K562 (cell line): ENCODE data around the gene ARHGAP15. TPM values are rescaled to one million over a fixed set of nuclear protein-coding genes. Genes with fewer than 3 reads are reported as not detected.

Source experiments
- ATAC-seq: fragments of 200-7000 bp; cut with Tn5 transposase; 3 replicates; pipeline ENCODE4 v1.9.1; 2020; ENCODE audit warnings: moderate library complexity
- BruUV-seq: library from RNA; stranded (reverse); fragments of 400-500 nt; replicated peaks from 2 replicates; lab custom pipeline; 2021; lab: Mats Ljungman, UMichigan
- CTCF ChIA-PET: fragments of 300-600 bp; formaldehyde crosslinking; extraction: SDS; loops from one replicate; lab custom pipeline; 2021; ENCODE audit warnings: low intra/inter-chr PET ratio; lab: Yijun Ruan, JAX
- POLR2A ChIA-PET: fragments of 300-600, 350-650 bp; sonication (Branson Sonifier 250); formaldehyde crosslinking; extraction: SDS; loops from one replicate; lab custom pipeline; 2021; ENCODE audit warnings: antibody characterized with exemption, inconsistent platforms; lab: Yijun Ruan, JAX
- DNase-seq, 4 experiments: peaks; one replicate each; pipeline versions ENCODE4 v3.0.0 to v3.0.0-alpha.2; 2011 to 2018; ENCODE audit warnings: low spot score in 3 of 4, mixed read lengths in 3 of 4; ENCODE audit errors: extremely low read depth in 1 of 4
- FAIRE-seq: peaks from 2 replicates; lab custom pipeline; 2011; peaks lifted over from hg19 to GRCh38; lab: Jason Lieb, UNC
- H2AFZ ChIP-seq: 2 replicates; pipeline ENCODE4 v1.6.0; 2011; ENCODE audit warnings: low read depth, low read length, control low read depth, inconsistent platforms
- H3K27ac ChIP-seq: fragments of 200-600 bp; 3 replicates; pipeline ENCODE4 v1.8.0; 2011; ENCODE audit warnings: low read depth, mild to moderate bottlenecking, control low read depth, inconsistent platforms, low read length, moderate library complexity, mixed read lengths; ENCODE audit errors: extremely low read depth
- H3K27me3 ChIP-seq, 2 experiments: fragments of 300-600 bp in 1 of 2; 2 replicates in 1 of 2; 3 replicates in 1 of 2; pipeline versions ENCODE4 v1.6.0 to v1.8.0; 2011; ENCODE audit warnings: inconsistent platforms in 2 of 2, low read length in 2 of 2, mild to moderate bottlenecking in 1 of 2, mixed read lengths in 1 of 2, moderate library complexity in 1 of 2; ENCODE audit not compliant: control insufficient read depth in 2 of 2, insufficient read depth in 2 of 2
- H3K36me3 ChIP-seq: fragments of 300-600 bp; 3 replicates; pipeline ENCODE4 v1.8.0; 2011; ENCODE audit warnings: mild to moderate bottlenecking, low read length, inconsistent platforms; ENCODE audit not compliant: control insufficient read depth, insufficient read depth
- H3K4me1 ChIP-seq, 2 experiments: fragments of 200-600 bp in 1 of 2; replicated peaks in 1 of 2; 2 replicates in 1 of 2; 3 replicates in 1 of 2; pipeline versions ENCODE4 v1.5.1 to v1.8.0; 2011; ENCODE audit warnings: inconsistent platforms in 2 of 2, low read length in 2 of 2, mild to moderate bottlenecking in 1 of 2, mixed read lengths in 1 of 2, moderate library complexity in 1 of 2; ENCODE audit not compliant: control insufficient read depth in 2 of 2, insufficient read depth in 2 of 2
- H3K4me2 ChIP-seq: 2 replicates; pipeline ENCODE4 v1.6.1; 2011; ENCODE audit warnings: low read length, control low read depth, inconsistent platforms, mixed read lengths; ENCODE audit not compliant: insufficient read depth
- H3K4me3 ChIP-seq: fragments of 200-600 bp; sonication (generic), shearing (Covaris generic); 2 replicates; pipeline ENCODE4 v1.5.1; 2016; ENCODE audit warnings: control low read depth, inconsistent platforms
- H3K79me2 ChIP-seq: fragments of 200-600 bp; 3 replicates; pipeline ENCODE4 v1.8.0; 2011; ENCODE audit warnings: low read length, inconsistent platforms; ENCODE audit not compliant: control insufficient read depth, insufficient read depth
- H3K9ac ChIP-seq, 2 experiments: 2 replicates each; pipeline versions ENCODE4 v1.6.0 to v1.6.1; 2011; ENCODE audit warnings: low read depth in 2 of 2, low read length in 2 of 2, control low read depth in 1 of 2, inconsistent platforms in 1 of 2, mild to moderate bottlenecking in 1 of 2, mixed read lengths in 1 of 2; ENCODE audit not compliant: insufficient read depth in 1 of 2
- H3K9me1 ChIP-seq: one replicate; pipeline ENCODE4 v1.6.0; 2011; ENCODE audit warnings: inconsistent platforms, mild to moderate bottlenecking, low read length, moderate library complexity; ENCODE audit not compliant: control insufficient read depth, insufficient read depth
- H3K9me3 ChIP-seq: replicated peaks from 2 replicates; pipeline ENCODE4 v1.5.1; 2011; ENCODE audit warnings: low read depth, low read length, inconsistent platforms; ENCODE audit not compliant: control insufficient read depth, insufficient read depth
- H4K20me1 ChIP-seq: replicated peaks from 2 replicates; pipeline ENCODE4 v1.6.1; 2011; ENCODE audit warnings: low read length, inconsistent platforms, mixed read lengths; ENCODE audit not compliant: control insufficient read depth, insufficient read depth
- CTCF ChIP-seq, 3 experiments: IDR thresholded peaks in 2 of 3; conservative IDR thresholded peaks in 1 of 3; 2 replicates each; pipeline ENCODE4 v1.5.1; 2011 to 2012; ENCODE audit warnings: low read length in 3 of 3, mild to moderate bottlenecking in 3 of 3, control low read depth in 2 of 3, improper control_type of control experiment in 1 of 3, inconsistent platforms in 1 of 3, low read depth in 1 of 3, mixed read lengths in 1 of 3, moderate library complexity in 1 of 3; ENCODE audit not compliant: insufficient read depth in 2 of 3
- E2F3 ChIP-seq: fragments of 250-450 bp; sonication (Bioruptor Pico); IDR thresholded peaks from 2 replicates; pipeline ENCODE4 v1.4.0; 2020; ENCODE audit warnings: mild to moderate bottlenecking
- MIER1 ChIP-seq: fragments of 450-650 bp; IDR thresholded peaks from 2 replicates; pipeline ENCODE4 v1.6.1; 2016; ENCODE audit warnings: antibody characterized with exemption, mild to moderate bottlenecking, low read depth
- PPARD ChIP-seq: fragments of 250-450 bp; sonication (Bioruptor Pico); IDR thresholded peaks from 2 replicates; pipeline ENCODE4 v1.8.0; 2022; ENCODE audit warnings: inconsistent platforms, mild to moderate bottlenecking, moderate library complexity
- RREB1 ChIP-seq: fragments of 250-450 bp; sonication (Bioruptor Pico); IDR thresholded peaks from 2 replicates; pipeline ENCODE4 v1.4.0; 2020
- ZNF165 ChIP-seq: fragments of 250-450 bp; sonication (Bioruptor Pico); IDR thresholded peaks from 2 replicates; pipeline ENCODE4 v1.4.0; 2020; ENCODE audit warnings: borderline replicate concordance
- WGBS: fragments of 100-300 bp; shearing (Covaris generic); methylation state at CpG from one replicate; pipeline ENCODE4 v1.1.6; 2016; ENCODE audit warnings: low coverage, mixed read lengths; ENCODE audit not compliant: insufficient coverage; ENCODE audit errors: missing lambda C conversion rate; 5-methylcytosine and 5-hydroxymethylcytosine counted together
- in situ Hi-C: fragments of 300-500 bp; cut with MboI; formaldehyde crosslinking; loops from 4 replicates; pipeline ENCODE4 v1.15.0; 2018; ENCODE audit warnings: inconsistent platforms, mixed read lengths
- intact Hi-C: fragments of 100-400 bp; cut with micrococcal nuclease; formaldehyde crosslinking; loops from 2 replicates; pipeline ENCODE4 v1.14.2; 2022
- polyA plus RNA-seq, 8 experiments: library from polyadenylated mRNA; depleted of rRNA in 4 of 8; stranded (reverse) in 5 of 8; unstranded in 3 of 8; fragments of >200 nt; fragmentation: Nextera tagmentation in 2 of 8; fragmentation: Illumina TruSeq in 1 of 8; extraction: Ambion mirVana in 2 of 8; extraction: Trizol in 1 of 8; gene quantifications; 2 replicates each; pipeline versions ENCODE4 v1.2.1 to v1.2.3, GENCODE V29; 2011 to 2014; ENCODE audit warnings: inconsistent platforms in 1 of 8, missing spikeins in 1 of 8
- total RNA-seq, 7 experiments: library from RNA; depleted of rRNA in 6 of 7; stranded (reverse); fragments of >200 nt in 6 of 7; fragmentation: Illumina TruSeq in 2 of 7; extraction: Trizol in 2 of 7; gene quantifications; 2 replicates each; pipeline versions ENCODE4 v1.2.1 to v1.2.3, GENCODE V29; 2011 to 2021; ENCODE audit warnings: low replicate concordance in 1 of 7

Gene ARHGAP15
- total and polyA plus RNA-seq, 9 of the 15 experiments (the other 6 are each of a cell fraction or from before 2014, with no cell fraction given): 1.5 to 17.9 (median 7.9) TPM

- TF ChIP-seq RREB1 (CRISPR knock-in tag) (no peak), MIER1 (no peak)
Measured at GRCh38 chr2:143204062-143204461, 74.8 kb downstream of the ARHGAP15 start (continued).

GRCh38 chr2:143205106-143205764 lies 76.0 kb downstream of the ARHGAP15 start:
- H3K27me3 ChIP-seq: no peaks in the 10 kb centered on the region
- no peaks in the 10 kb centered on the region for H3K36me3 ChIP-seq
- peak in 1 of 4 experiments; percentile 6 for DNase-seq
- H3K4me3 ChIP-seq: no peak overlapping the region
- ChIA-PET CTCF (interaction anchor here (0.6 to 0.7 kb wide), 2 partner anchors 866 to 1833 kb away, joined by 3 to 5 read pairs; no protein-coding TSS in a partner anchor), POLR2A (interaction anchor here (1.1 kb wide), 1 partner anchor 18 kb away, joined by 3 read pairs; no protein-coding TSS in a partner anchor)
- no peaks in the 10 kb centered on the region for H4K20me1 ChIP-seq
- peak; percentile 57 for FAIRE-seq
- H3K9me1 ChIP-seq: no peaks in the 10 kb centered on the region
- intact Hi-C loops: no loop called here
- H3K9me3 ChIP-seq: no peaks in the 10 kb centered on the region
- no peak overlapping the region for H2AFZ ChIP-seq
- H3K9ac ChIP-seq: no peak overlapping the region
- H3K4me1 ChIP-seq: no peaks in the 10 kb centered on the region
- in situ Hi-C loops: no loop called here
- no peaks in the 10 kb centered on the region for H3K79me2 ChIP-seq
- WGBS: 11% methylated on average over 1 of the region's 1 CpG
- no peak overlapping the region for H3K4me2 ChIP-seq
- H3K27ac ChIP-seq: no peak overlapping the region
- no TSS peak for BruUV-seq
- TF ChIP-seq E2F3 (CRISPR knock-in tag): no peak
- TF ChIP-seq ZNF165 (CRISPR knock-in tag): no peak
- no peak for TF ChIP-seq PPARD (CRISPR knock-in tag)
- TF ChIP-seq CTCF (IDR thresholded peaks at IDR 0.05 in 2 of 3, conservative IDR thresholded peaks at IDR 0.05 in 1 of 3; ENCODE audit: insufficient read depth in 2 of 3, low read depth in 1 of 3, low read length in 3 of 3): peak in 1 of 3 experiments; percentile 27; a peak in 2 of 6 replicates
- ATAC-seq: no peak
